Renal cortex interstitium (tissue), 11 donors: ENCODE data around the gene ELK1. TPM values are rescaled to one million over a fixed set of nuclear protein-coding genes. Genes with fewer than 3 reads are reported as not detected.

Experiments used
- DNase-seq, 11 donors: peaks; one replicate each; pipeline ENCODE4 v3.0.0-alpha.2; 2013; ENCODE audit warnings: low read depth in 9 of 11, low spot score in 4 of 11; ENCODE audit errors: extremely low read depth in 1 of 11
- polyA plus RNA-seq, 3 donors: library from polyadenylated mRNA; unstranded; fragments of 120-200 nt; gene quantifications; one replicate each; pipeline ENCODE4 v1.2.1, GENCODE V29; 2013; ENCODE audit not compliant: insufficient read length in 3 of 3

Gene ELK1
- polyA plus RNA-seq, 3 donors, result 26.6 to 33.0 (median 29.8) TPM

DNA sequence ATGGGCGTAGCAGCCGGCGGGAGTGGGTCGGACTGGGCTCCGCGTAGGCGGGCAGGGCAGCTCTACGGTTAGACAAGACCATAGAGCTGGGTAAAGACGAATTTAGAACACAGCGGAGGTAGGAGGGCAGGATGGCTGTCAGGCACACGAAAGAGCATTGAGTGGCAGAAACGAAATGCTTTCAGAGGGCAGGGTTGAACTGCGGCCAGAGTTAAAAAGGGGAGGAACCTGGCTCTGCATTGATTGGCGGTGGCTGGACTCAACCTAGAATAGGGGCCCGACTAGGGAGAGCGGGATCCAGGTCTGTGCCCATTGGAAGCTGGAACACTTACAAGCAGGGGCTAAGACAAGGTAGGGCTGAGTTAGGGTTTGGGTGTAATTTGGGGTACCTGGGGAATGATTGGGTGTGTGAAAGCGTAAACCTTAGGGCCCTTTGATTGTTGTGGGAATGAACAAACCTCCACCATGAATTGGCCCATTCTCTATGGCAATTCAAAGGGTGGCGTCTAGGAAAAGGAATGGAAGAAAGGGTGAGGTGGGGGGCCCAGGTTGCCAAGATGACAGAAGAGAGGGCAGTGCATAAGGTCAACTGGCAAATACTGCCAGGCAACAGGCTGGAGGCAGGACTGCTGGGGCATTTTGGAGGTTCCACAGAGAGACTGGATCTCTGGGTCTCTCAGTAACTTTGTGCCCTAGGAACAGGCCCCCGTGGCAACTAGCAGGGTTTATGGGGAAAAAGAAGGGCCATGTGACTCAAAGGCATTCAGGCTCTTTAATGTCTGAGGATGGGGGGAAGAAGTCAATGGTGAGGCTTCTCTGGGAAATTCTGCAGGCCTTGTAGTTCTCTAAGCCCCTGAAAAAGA, 911 bp upstream of the ELK1 start:
- DNase-seq, result no peak

DNA sequence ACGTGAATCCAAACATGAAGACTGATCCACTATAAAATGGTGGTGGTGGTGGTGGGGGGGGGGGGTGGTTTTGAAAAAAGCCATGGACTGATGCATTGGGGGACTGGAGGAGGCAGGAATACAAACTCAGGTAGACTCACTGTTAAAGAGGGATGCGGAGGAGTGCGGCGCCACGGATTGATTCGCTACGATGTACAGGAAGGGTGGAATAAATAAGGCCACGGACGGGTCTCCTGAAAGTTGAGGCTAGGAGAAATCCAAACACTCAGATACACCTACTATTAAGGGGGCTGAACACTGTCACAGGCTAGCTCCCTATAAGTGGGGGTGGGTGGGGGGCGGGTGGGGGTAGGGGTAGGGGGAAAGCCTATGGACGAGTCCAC, 591 bp downstream of the ELK1 start:
- no peak for DNase-seq

DNA sequence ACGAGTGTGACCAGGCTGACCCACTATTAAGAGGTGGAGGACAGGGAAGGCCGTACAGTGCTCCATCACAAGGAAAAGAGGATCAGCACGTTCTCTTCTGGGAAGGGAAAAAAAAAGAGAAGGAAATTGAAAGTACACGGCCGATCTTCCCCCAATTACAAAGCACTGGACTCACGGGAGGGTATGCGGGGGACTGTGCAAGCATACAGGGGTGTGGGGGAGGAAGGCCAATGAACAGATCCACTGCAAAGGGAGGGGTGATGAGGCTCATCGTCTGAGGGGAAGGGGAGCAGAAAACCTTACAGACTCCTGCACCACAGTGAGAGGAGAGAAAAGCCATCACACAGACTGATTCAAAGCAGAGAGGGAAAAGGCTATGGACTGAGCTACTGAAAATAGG, 1.1 kb downstream of the ELK1 start:
- DNase-seq, result no peak

DNA sequence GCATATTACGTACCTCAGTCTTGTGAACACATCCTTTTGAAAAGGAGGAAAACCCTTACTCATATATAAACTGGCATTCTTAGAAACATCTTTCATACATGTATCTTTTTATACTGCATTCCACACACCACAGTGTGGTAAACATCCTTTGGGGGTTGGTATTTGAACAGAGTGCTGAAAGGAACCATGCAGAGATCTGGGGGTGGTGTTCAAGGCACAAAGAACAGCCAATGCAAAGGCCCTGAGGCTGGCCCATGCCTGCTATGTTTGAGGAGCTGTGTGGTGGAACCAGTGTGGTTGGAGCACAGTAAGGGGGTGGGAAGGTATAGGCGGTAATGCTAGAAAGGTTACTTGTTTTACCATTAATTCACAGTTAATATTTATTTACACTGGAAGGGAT, 2.0 kb downstream of the ELK1 start:
- no peak for DNase-seq

DNA sequence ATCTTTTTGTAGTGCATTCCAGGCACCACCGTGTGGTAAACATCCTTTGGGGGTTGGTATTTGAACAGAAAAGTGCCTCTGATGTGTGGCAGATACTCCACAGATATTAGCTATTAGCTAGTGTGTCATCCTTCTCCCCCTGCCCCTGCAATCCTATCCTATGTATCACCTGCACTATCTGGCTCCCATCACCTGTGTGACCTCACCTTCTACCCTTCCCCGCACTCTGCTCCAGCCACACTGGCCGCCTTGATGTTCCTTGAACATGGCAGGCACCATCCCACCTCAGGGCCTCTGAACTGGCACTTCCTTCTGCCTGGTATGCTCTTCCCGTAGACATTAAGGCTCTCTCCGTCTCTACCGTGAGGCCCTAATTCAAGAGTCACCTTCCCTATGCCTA, 3.7 kb downstream of the ELK1 start:
- no peak for DNase-seq

DNA sequence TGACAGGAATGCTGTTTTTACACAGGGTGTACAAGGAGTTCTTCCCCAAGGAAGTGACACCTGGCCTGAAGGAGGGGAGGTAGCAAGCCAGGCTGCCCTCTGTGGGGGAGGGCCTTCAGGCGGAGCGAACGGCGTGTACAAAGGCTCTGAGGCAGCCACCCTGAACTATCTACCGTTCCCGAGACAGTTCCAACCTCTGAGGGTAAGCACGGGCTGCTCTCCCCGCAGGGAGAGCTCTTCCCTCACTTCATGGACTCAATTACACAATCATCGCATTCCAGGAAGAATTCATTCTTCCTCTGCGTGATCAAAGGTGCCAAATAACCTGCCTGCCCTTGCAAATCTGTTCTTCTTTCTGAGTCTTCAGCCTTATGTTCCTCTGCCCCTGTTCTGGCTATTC, 4.8 kb downstream of the ELK1 start:
- DNase-seq, result no peak

DNA sequence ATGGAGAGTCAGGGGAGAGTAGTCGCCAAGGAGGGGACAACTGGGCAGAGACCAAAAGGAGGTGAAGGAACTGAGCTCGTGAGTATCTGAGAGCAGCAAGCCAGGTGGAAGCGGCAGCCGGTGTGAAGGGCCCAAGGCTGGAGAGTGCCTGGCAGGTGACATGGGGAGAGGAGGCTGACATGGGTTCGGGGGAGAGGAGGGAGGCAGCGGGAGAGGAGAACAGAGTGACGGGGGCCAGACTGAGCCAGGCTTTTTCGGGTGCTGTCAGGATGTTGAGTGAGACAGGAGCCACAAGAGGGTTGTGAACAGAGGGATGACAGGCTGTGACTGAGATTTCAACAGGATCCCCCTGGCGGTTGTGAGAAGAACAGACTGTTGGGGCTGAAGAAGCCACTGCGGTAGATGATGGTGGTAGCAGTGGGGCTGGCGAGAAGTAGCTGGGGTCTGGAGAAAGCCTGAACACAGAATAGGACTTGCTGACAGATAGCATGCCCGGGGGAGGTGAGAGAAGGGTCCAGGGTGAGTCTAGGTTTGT, 5.7 kb downstream of the ELK1 start:
- no peak for DNase-seq

DNA sequence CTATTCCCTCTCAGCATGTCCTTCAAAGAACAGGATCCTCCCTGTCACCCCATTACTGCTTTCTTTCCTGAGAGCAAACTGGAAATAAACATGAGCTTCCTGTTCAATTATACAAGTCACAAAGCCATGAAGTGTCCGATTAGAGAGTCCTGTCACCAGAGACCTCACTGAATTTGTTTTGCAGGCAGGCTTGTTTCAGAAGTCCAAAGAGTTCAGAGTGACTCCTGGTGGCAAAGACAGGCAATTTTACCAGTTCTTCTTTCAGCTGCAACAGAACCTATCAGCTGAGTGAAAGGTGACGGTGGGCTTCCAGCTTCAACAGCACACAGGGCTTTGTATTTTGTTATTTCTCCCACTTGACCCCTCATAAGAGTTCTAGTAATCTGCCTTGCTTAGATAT, 6.4 kb downstream of the ELK1 start:
- no peak for DNase-seq

DNA sequence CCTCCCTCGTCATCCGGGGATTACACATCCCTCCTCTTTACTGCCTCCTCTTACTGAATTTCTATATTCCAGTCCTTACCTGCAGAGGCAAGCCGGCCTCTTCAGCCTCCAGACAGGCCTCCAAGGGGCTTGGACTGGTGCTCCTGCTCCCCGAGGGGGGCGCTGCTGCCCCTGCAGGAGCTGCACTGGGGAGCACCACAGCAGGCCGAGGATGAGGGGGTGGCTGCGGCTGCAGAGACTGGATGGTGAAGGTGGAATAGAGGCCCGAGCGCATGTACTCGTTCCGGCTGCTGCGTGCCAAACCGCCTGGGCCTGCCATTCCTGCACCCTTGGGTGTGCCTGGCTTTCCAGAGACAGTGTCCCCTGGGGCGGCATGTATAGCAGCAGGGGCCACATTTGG, 11.5 kb downstream of the ELK1 start:
- no peak for DNase-seq

DNA sequence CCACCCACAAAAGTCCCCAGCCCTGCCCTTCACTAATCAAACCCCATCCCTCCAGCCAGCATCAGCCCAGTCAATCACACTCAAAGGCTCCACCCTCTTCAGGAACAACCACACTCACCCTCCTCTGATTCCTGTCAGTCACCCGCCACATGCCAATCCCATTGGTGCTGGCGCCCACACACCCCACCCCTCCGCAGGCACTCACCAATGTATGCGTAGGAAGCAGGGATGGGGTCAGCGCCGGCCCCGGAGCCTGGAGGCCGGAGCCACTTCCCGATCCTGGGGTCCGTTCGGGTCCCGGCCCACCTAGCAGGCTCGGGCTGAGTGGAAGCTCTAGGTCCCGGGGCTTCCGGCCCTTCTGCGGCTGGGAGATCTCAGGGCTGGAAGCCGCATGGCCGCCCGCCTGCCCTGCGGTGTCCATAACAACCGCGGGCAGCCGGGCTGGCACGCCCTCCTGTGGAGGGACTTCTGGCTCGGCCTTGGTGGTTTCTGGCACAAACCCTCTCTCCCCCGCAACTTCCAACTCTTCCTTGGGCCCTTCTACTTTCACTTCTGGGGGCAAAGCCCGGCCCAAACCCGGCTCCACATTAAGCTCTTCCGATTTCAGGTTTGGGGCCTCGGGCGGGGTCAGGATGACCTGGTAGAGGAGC, 12.7 kb downstream of the ELK1 start:
- no peak for DNase-seq

DNA sequence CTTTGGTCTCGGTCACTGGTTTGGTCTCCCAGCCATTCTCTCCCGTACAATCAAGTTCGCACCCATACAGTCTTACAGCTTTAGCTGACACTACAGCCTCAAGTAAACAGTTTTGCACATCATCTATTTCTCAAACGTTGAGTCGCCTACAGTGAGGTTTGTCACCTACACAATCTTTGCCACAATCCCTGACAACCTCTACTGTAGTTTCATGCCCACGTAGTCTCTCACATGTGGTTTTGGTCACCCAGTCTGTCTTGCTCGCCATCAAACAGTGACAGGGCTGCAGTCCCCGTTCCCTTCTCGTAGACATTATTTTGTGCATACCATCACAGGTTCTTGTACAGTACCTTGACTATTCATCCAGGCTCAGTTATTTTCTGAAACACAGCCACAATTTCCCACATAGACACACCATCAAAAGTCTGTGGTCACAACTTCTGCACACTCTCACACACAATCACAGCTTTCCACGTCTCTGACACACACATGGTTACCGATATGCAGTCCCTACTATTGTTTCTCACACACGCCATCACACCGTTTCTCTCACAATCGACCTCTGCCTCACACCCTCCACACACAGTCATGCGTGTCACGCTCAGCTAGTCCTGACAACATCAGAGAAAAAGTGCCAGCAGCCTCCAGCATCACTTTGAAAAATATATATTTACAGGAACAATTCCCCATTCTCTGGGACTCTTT, 15.3 kb downstream of the ELK1 start:
- DNase-seq, result no peak

DNA sequence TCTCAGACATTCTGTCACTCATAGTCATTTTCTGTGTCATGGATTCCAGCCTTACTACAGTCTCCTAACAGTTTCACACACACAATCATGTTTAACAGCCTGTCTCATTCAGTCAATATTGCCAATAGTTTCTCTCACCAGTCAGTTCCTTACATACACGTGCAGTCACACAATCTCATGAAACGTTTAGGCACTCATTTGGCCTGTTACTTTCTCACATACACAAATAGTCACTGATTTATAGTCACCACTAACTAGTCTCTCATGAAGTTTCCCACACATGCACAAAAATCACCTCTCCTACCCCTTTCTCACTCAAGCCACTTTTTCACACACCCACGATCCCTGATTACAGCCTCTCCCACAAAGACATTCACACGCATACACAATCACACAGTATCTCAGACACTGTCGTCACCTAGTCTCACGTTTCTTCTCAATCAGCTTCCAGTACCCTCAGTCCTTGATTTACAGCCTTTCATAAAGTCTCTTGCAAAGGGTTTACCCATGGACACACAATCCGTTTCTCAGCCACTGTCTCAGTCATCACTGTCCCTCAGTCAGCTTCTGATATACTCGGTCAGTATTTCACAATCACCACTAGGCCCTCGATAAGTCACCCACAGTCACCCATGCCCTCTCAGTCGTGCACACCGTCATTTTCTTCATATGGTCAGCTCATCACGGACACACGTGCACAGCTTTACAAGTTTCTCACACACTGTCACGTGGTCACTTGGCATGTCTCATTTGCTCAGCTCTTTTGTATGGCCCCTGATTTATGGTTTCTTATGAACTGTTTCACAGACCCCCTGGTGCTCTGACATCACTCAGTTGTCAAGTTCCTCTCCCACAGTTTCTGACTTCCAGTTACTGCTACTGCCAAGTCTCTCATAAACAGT, 16.4 kb downstream of the ELK1 start:
- no peak for DNase-seq

DNA sequence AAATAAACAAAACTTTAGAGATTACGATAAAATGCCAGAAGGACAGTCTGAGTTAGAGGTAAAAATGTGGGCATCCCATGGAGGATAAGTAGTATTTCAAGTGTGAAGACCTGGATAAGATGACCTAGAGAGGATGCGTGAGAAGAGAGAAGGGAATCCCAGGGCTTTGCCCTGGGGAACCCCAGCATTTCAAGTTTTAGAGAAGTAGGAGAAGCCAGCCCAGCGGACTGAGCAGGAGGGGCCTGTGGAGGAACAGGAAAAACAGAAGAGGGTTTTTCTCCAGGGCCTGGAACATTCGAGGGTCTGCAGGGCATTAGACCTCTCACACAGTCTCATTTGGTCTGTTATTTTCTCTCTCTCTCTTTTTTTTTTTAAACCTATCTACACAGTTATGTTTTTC, 17.7 kb downstream of the ELK1 start:
- DNase-seq, result no peak

DNA sequence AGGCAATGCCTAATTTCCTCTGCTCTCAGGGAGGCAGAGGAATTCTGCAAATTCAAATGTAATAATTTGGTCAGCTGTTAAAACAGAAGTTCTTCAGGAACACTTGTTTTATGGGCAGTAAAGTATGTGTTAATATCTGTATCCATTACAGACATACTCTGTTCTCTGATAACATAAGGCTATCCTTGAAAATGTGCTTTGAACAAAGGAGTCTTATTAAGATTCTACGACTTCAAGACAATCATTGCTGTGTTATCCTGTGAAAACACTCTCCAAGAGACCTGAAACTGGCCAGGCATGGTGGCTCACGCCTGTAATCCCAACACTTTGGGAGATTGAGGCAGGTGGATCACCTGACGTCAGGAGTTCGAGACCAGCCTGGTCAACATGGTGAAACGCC, 18.7 kb downstream of the ELK1 start:
- DNase-seq, result no peak

DNA sequence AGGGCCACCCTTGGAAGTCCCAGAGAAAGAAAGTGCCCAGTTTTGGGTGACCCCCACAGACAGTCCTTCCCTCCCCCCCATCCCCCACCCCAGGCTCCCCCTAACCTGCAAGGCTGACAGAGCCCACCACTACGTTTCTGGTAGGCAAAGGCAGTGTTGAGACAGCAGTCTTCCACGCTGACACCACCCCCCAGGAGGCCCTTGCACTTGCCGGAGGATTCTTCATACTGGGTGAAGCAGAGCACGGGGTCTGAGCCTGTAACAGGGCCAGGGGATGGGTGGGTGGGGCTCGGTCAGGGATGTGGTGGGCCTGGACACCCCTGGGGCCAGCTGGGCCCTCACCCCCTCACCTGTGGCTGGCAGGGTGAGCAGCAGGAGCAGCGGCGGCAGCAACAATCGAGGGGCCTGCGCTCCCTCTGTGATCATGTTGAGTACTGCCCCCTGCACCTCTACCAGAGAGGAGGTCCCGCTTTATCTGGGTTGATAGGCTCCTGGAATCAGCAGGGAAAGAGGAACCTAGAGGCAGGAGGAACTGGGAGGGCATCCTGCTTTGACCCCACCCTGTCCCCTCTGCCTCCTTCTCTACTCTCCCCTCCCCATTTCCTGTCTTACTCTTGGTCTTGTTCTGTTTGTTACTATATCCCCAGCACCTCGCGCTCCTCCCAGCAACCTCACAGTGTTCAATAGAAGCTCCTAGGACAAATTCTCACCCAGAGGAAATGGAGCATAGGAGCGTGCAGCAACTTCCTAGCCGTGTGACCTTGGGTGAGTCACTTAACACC, 20.8 kb downstream of the ELK1 start, which contains the start of gene CFP:
CFP (minus strand) TSS at position 512 of the 782 bp plus-strand sequence; CDS start at position 426, 86 bp downstream.
- DNase-seq, result no peak

DNA sequence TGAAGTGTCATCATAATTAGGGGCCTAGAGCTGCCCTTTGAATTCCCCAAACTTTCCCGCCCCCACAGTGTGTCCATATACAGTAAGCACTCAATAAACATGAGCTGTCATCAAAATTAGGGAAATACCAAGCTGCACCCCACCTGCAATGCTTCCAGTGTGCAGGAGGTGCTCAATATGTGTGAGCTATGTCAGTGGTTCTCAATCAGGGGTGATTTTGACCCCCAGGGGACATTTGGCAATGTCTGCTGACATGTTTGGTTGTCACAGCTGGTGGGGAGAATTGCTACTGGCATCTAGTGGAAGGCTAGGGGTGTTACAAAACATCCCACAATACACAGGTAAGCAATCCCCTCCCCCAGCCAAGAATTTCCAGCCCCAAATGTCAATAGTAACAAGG, 21.4 kb downstream of the ELK1 start:
- DNase-seq, result no peak

DNA sequence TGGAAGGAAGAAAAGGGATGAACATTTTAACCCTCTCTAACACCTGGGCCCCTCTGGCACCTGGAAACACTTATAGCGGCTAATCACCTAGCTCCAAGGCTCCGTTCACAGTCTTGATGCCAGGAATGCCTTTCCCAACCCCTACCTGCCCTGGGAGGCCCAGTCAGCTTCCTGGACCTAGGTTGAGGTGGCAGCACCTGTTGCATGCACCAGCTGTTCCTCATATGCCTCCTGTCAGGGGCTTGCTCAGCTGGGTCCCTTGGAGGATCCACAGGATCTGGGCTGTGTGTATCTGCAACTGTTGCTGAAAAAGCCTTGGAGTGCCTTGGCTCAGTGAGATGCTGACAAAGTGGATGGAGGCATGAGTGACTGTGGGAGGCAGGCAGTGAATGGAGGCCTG, 25.0 kb downstream of the ELK1 start:
- no peak for DNase-seq

DNA sequence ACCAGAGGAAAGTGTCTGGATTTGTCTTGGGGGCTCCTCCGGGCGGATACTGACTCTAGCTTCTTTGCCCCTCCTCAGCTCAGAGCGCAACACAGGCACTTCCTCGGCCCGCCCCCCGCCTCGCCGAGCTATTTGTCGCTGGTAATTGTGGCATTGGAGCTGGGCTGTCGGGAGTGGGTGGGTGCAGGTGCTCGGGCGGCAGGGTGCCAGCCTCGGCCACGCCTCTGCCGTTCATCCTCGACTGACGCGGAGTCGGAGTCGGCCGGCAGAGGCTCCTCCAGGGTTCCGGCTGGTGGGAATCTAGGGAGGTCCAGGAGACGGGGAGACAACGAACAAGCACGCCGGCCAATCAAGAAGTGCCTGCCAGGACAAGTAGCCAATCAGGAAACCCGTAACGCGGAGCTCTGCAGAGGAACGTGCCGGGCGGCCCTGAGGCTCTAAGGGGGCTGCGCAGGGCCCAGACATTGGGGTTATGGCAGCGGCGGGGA, 26.8 kb downstream of the ELK1 start:
- DNase-seq, result peak in 9 of 11 donors; percentile 44 to 65 (median 54)
